ENCODE measurements around the gene GABRQ. TPM values are rescaled to one million over a fixed set of nuclear protein-coding genes. Genes with fewer than 3 reads are reported as not detected.
"Not testable (repeated sequence)": the region's sequence is repeated elsewhere in the genome, so short reads cannot be mapped to it uniquely, and the experiment has no call there.

Gene GABRQ
- total RNA-seq, 3 donors from 2014 or later = 0.32 TPM; not detected in 2

DNA sequence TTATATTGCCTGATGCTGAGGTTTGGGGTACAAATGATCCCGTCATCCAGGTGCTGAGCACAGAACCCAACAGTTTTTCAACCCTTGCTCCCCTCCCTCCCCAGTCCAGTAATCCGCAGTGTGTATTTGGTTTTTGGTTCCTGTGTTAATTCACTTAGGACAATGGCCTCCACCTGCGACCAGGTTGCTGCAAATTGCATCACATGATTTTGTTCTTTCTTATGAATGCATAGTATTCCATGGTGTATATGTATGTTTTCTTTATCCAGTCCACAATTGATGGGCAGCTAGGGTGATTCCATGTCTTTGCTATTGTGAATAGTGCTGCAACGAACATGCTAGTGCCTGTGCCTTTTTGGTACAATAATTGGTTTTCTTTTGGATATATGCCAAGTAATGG, 25.4 kb downstream of the GABRQ start:
- no peaks in the 10 kb centered on the region for H3K9me3 ChIP-seq
- intact Hi-C loops (cut with DNase I, micrococcal nuclease) = no loop called here
- TF ChIP-seq, protein P1, sequence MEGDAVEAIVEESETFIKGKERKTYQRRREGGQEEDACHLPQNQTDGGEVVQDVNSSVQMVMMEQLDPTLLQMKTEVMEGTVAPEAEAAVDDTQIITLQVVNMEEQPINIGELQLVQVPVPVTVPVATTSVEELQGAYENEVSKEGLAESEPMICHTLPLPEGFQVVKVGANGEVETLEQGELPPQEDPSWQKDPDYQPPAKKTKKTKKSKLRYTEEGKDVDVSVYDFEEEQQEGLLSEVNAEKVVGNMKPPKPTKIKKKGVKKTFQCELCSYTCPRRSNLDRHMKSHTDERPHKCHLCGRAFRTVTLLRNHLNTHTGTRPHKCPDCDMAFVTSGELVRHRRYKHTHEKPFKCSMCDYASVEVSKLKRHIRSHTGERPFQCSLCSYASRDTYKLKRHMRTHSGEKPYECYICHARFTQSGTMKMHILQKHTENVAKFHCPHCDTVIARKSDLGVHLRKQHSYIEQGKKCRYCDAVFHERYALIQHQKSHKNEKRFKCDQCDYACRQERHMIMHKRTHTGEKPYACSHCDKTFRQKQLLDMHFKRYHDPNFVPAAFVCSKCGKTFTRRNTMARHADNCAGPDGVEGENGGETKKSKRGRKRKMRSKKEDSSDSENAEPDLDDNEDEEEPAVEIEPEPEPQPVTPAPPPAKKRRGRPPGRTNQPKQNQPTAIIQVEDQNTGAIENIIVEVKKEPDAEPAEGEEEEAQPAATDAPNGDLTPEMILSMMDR (IDR thresholded peaks at IDR 0.05) = no peak
- H3K36me3 ChIP-seq (ENCODE audit: low read depth) = no peaks in the 10 kb centered on the region
- no peak for ATAC-seq
- no peak overlapping the region for H3K4me3 ChIP-seq
- no peak for DNase-seq
- H3K4me1 ChIP-seq (ENCODE audit: low read depth) = no peaks in the 10 kb centered on the region

DNA sequence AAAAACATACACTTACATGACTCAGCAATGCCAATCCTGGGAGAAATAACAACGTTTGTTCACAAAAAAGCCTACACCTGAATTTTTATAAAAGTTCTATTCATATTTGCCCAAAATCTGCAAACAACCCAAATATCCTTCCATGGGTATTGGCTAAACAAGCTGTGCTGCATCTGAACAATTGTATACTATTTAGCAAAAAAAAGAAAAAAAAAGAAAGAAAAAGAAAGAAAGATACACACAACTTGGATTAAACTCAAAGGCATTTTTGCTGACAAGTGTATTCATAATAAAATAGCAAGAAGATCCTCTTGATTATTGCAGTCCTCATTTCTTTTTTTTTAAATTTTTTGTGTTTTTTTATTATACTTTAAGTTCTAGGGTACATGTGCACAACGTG, 36.4 kb downstream of the GABRQ start:
- DNase-seq = no peak
- Histone ChIP-seq H3K4me3 (no peak overlapping the region), H3K4me1 (ENCODE audit: low read depth) (no peaks in the 10 kb centered on the region), H3K36me3 (ENCODE audit: low read depth) (no peaks in the 10 kb centered on the region), H3K9me3 (no peaks in the 10 kb centered on the region)
- ATAC-seq = no peak
- intact Hi-C loops (cut with DNase I, micrococcal nuclease) = no loop called here
- TF ChIP-seq, protein P1 (IDR thresholded peaks at IDR 0.05) = no peak

DNA sequence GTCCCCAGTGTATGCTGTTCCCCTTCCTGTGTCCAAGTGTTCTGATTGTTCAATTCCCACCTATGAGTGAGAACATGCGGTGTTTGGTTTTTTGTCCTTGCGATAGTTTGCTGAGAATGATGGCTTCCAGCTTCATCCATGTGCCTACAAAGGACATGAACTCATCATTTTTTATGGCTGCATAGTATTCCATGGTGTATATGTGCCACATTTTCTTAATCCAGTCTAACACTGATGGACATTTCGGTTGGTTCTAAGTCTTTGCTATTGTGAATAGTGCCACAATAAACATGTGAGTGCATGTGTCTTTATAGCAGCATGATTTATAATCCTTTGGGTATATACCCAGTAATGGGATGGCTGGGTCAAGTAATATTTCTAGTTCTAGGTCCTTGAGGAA, 37.0 kb downstream of the GABRQ start:
- H3K36me3 ChIP-seq (ENCODE audit: low read depth); H3K9me3 ChIP-seq; intact Hi-C loops (cut with DNase I, micrococcal nuclease); H3K4me1 ChIP-seq (ENCODE audit: low read depth); ATAC-seq; H3K4me3 ChIP-seq; DNase-seq: not testable (repeated sequence)

DNA sequence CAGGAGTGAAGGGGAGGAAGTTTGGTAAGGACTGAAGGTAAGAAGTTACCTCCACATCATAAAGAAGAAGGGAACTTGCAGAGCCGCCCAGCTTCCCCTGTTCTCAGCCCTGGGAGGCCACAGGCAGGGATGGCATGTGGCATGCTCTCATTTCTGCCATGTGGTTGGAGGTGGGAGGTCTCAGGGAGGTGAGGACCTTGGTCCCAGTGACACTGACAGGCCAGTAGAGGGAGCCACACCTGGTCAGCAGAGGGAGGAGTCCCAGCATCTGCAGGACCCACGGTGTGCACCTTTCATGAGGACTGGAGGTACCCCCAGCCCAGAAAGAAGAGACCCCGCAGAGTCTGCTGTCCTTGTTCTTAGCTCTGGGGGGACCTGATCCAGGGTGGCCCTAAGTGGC, 43.3 kb downstream of the GABRQ start:
- H3K4me1 ChIP-seq (ENCODE audit: low read depth); H3K4me3 ChIP-seq: not testable (repeated sequence)
- peak; percentile 70 for ATAC-seq

DNA sequence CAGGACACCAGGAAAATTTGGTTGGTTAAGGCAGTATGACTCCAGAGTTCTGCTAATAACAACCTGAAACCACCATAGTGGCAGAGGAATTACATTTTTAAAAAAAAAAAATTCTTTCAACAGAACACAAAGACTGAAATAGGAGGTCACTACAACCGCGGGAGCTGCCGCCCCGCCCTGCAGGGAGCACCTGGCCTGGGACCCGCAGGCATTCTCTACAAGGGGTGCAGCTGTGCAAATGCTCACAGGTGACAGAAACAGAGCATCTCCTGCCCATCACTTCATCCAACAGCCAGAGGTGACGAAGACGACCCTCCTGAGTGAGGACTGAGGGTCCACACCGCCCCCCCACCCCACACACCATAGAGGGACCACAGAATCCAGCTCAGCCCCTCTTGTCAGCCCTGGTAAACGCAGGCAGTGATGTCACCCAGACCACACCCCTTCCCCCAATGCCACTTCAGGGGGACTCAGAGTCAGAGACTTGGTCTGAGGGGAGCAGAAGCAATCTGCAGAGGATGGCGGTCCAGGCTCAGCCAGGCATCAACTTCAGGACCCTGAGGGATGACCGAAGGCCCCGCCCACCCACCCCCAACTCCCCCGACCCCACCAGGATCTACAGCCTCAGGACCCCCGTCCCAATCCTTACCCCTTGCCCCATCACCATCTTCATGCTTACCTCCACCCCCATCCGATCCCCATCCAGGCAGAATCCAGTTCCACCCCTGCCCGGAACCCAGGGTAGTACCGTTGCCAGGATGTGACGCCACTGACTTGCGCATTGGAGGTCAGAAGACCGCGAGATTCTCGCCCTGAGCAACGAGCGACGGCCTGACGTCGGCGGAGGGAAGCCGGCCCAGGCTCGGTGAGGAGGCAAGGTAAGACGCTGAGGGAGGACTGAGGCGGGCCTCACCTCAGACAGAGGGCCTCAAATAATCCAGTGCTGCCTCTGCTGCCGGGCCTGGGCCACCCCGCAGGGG, 60.5 kb downstream of the GABRQ start, which contains the start of gene MAGEA3:
MAGEA3 (plus strand) TSS at position 843 of the 980 bp plus-strand sequence. CDS start 2,039 bp downstream, outside the sequence.
- H3K36me3 ChIP-seq (ENCODE audit: low read depth); DNase-seq; H3K4me1 ChIP-seq (ENCODE audit: low read depth); H3K4me3 ChIP-seq; intact Hi-C loops (cut with DNase I, micrococcal nuclease); H3K9me3 ChIP-seq; ATAC-seq: not testable (repeated sequence)

More for the DNA sequence above, 43.3 kb downstream of the GABRQ start:
- H3K9me3 ChIP-seq; H3K36me3 ChIP-seq (ENCODE audit: low read depth); intact Hi-C loops (cut with DNase I, micrococcal nuclease); DNase-seq: not testable (repeated sequence)

DNA sequence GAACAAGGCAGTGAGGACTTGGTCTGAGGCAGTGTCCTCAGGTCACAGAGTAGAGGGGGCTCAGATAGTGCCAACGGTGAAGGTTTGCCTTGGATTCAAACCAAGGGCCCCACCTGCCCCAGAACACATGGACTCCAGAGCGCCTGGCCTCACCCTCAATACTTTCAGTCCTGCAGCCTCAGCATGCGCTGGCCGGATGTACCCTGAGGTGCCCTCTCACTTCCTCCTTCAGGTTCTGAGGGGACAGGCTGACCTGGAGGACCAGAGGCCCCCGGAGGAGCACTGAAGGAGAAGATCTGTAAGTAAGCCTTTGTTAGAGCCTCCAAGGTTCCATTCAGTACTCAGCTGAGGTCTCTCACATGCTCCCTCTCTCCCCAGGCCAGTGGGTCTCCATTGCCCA, 62.7 kb downstream of the GABRQ start:
- H3K9me3 ChIP-seq; H3K36me3 ChIP-seq (ENCODE audit: low read depth); ATAC-seq; H3K4me3 ChIP-seq; intact Hi-C loops (cut with DNase I, micrococcal nuclease); H3K4me1 ChIP-seq (ENCODE audit: low read depth): not testable (repeated sequence)
- DNase-seq = peak in 1 of 3 donors; percentile 27

DNA sequence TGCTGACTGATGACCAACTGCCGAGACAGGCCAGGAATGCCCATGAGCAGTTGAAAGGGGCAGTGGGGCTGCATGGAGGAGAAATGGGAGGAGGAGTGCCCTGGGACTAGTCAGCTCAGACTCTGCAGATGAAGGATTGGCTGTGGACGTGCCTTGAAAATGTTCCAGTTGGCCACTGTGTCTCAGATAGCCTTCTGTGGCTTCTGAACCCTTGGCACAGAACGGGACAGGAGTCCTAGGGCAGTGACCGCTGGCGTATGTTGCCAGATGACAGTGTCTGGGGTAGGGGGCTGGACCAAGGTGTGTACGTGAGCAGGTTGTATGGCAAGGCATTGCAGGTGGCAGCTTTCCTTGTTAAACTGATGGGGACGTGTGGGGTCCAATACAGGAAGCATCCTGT, 68.8 kb downstream of the GABRQ start:
- H3K9me3 ChIP-seq; H3K4me1 ChIP-seq (ENCODE audit: low read depth); intact Hi-C loops (cut with DNase I, micrococcal nuclease); H3K4me3 ChIP-seq; ATAC-seq; H3K36me3 ChIP-seq (ENCODE audit: low read depth): not testable (repeated sequence)
- peak in 1 of 3 donors; percentile 12 for DNase-seq

Other genes starting within 250 kb of the GABRQ start
- 1 to 10 TPM in 1 of 3 donors, not detected in 2; 1.1 TPM for gene GABRA3, start 186.6 kb upstream of the GABRQ start, total RNA-seq
- not detected for gene MAGEA3, start 60.9 kb downstream of the GABRQ start, total RNA-seq
- not detected for gene CSAG2, start 71.4 kb downstream of the GABRQ start, total RNA-seq
- not detected for gene MAGEA2B, start 76.7 kb downstream of the GABRQ start, total RNA-seq
- gene CSAG1, start 95.8 kb downstream of the GABRQ start, total RNA-seq = not detected
- gene MAGEA12, start 95.9 kb downstream of the GABRQ start, total RNA-seq = not detected
- gene MAGEA2, start 115.9 kb downstream of the GABRQ start, total RNA-seq = not detected
- gene CSAG3, start 121.3 kb downstream of the GABRQ start, total RNA-seq = not detected
- not detected for gene MAGEA6, start 131.8 kb downstream of the GABRQ start, total RNA-seq
- 10 to 100 TPM; 10.9 to 25.3 (median 17.7) TPM for gene CETN2, start 192.9 kb downstream of the GABRQ start, total RNA-seq
- 10 to 100 TPM; 13.1 to 26.4 (median 20.3) TPM for gene NSDHL, start 193.2 kb downstream of the GABRQ start, total RNA-seq

All from mucosa of descending colon (tissue), 3 donors.